ENCODE data around the gene KRTAP4-12. TPM values are rescaled to one million over a fixed set of nuclear protein-coding genes. Genes with fewer than 3 reads are reported as not detected.
A peak's percentile ranks its signal among the peaks of the same experiment; 100 is the strongest.
"Not testable (repeated sequence)": the region's sequence is repeated elsewhere in the genome, so short reads cannot be mapped to it uniquely, and the experiment has no call there.

Gene KRTAP4-12
- total RNA-seq, 2 donors from 2014 or later: not detected

DNA sequence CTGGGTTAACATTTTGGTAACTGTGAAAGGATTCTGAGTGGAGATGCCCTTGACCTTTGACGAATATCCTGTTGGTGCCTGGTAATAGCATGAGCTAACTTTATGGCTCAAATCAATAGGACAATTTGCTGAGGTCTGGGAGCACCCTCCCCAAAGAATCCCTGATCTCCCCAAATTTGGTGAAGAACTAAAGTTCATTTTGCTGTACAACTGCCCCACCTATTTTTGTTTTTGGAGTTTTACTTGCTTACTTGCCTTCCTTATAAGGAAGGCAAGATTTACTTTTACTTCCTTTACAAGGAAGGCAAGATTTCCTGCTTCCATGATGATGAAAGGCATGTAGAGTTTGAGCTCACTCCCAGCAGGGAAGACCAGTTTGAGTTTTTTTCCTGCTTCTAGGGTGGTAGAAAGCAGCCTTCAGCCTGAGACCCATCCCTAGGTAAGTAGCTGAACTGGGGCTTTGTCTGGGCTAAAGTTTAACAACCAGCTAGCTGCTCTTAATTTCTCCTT lies 16.0 kb downstream of the KRTAP4-12 start:
- no peak for DNase-seq (ENCODE audit: low spot score in 2 of 2)
- Mint-ChIP-seq H3K27ac (no peak overlapping the region), H3K9me3 (peaks cover 4 to 12% of the 10 kb centered on the region in 2 donors), H3K36me3 (peaks cover 0 to 9% of the 10 kb centered on the region in 2 donors)
- ATAC-seq: no peak

GRCh38 chr17:41105347-41105746 lies 18.6 kb downstream of the KRTAP4-12 start, which contains the start of gene KRTAP4-9:
KRTAP4-9 (plus strand) TSS chr17:41105389; CDS start chr17:41105389, 0 bp downstream.
- ATAC-seq; DNase-seq (ENCODE audit: low spot score in 2 of 2); H3K9me3 Mint-ChIP-seq; H3K36me3 Mint-ChIP-seq: not testable (repeated sequence)
- H3K27ac Mint-ChIP-seq: peak within 1 kb of the TSS in 1 of 2 donors; percentile 82

- ATAC-seq: peak; percentile 51 to 89
- not testable (repeated sequence) for DNase-seq (ENCODE audit: low spot score in 2 of 2); H3K27ac Mint-ChIP-seq; H3K9me3 Mint-ChIP-seq; H3K36me3 Mint-ChIP-seq
Measured at GRCh38 chr17:41104386-41105038, 19.5 kb downstream of the KRTAP4-12 start.

- Mint-ChIP-seq H3K27ac (no peak overlapping the region), H3K9me3 (peaks cover 0 to 5% of the 10 kb centered on the region in 2 donors), H3K36me3 (no peaks in the 10 kb centered on the region)
- DNase-seq (ENCODE audit: low spot score in 2 of 2) (no peak), ATAC-seq (no peak)
Measured at GRCh38 chr17:41103896-41104295, 20.1 kb downstream of the KRTAP4-12 start.

- no peaks in the 10 kb centered on the region for H3K9me3 Mint-ChIP-seq
- no peak for DNase-seq (ENCODE audit: low spot score in 2 of 2)
- no peaks in the 10 kb centered on the region for H3K36me3 Mint-ChIP-seq
- ATAC-seq: no peak
- H3K27ac Mint-ChIP-seq: no peak within 1 kb of the TSS
Measured at GRCh38 chr17:41101586-41102259, 22.3 kb downstream of the KRTAP4-12 start, which contains the start of gene KRTAP4-16. KRTAP4-16 (minus strand) TSS chr17:41102209; CDS start chr17:41102209, 0 bp downstream.

DNA sequence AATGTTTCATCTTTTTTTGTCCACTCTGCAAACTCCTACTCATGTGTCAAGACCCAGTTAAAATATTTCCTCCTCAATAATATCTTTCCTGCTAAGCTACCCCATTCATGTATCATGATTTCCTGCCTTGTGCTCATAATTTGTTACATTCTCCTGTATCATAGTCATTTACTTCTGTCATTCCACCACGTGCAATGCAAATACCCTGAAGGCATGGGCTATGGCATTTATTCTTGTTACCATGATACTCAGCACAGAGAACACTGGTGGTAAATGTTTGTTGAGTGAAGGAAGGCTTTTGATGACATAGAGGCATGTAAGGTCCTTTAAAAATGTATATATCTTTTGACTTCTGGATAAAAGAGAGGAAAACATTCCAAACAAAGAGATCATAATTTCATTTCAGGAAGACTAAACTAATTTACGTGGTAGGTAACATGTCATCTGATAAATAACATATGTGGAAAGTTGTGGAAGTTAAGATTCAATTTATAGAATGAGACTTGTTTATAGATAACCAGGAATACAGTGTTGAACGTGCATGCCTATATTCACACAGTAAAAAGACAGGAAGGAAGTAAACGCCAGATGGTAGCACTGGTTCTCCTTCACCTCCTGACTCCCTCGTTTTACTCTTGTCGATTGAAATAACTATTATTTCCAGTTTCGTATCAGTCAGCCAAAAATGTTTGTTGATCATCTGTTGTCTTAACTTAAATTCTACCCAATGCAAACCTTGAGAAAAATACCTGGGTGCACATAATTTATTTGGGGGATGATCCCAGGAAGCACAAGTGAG lies 24.1 kb downstream of the KRTAP4-12 start:
- H3K27ac Mint-ChIP-seq; DNase-seq (ENCODE audit: low spot score in 2 of 2); H3K9me3 Mint-ChIP-seq; H3K36me3 Mint-ChIP-seq; ATAC-seq: not testable (repeated sequence)

DNA sequence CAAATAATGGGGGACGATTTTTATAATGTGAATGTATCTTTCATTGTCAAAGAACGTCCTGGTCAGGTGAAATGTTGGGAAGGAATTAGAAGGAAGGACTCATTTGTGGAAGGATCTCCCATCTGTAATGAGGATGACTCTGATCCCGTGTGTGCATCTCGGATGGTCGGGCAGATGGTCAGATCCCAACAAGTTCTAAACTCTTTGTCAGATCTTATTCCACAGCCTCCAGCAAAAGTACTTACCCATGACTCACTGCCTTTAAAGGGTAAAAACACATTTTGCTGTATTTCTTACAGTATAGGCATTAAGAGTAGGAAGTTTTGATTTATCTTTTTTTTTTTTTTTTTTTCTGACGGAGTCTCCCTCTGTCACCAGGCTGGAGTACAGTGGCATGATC lies 25.5 kb downstream of the KRTAP4-12 start:
- H3K27ac Mint-ChIP-seq: no peak overlapping the region
- no peak for DNase-seq (ENCODE audit: low spot score in 2 of 2)
- no peaks in the 10 kb centered on the region for H3K36me3 Mint-ChIP-seq
- no peak for ATAC-seq
- no peaks in the 10 kb centered on the region for H3K9me3 Mint-ChIP-seq

DNA sequence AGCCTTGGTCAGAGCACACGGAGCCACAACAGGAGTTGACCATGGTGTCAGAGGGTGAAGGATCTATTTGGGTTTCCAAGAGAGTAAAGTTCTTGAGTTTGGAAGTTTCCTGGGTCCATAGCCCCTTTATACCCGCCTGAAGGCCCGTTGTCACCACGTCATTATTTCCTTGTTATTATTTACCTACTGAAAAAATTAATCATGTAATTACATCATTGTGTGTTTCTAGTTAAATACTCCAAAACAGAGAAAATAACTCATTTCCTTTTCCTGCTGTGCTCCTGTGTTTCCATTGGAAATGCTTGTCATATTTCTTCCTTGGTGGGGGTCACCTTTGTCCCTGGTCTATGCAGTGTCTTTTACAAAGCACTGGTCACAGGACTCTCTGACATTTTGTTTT lies 25.9 kb downstream of the KRTAP4-12 start, which contains the start of gene KRTAP4-8:
TSS of gene KRTAP4-8 (minus strand) at position 101 of the 400 bp plus-strand sequence. CDS start at position 43, 58 bp downstream.
- Mint-ChIP-seq H3K9me3 (no peaks in the 10 kb centered on the region), H3K27ac (peak within 1 kb of the TSS in 1 of 2 donors; percentile 85), H3K36me3 (no peaks in the 10 kb centered on the region)
- ATAC-seq (no peak), DNase-seq (ENCODE audit: low spot score in 2 of 2) (no peak)

DNA sequence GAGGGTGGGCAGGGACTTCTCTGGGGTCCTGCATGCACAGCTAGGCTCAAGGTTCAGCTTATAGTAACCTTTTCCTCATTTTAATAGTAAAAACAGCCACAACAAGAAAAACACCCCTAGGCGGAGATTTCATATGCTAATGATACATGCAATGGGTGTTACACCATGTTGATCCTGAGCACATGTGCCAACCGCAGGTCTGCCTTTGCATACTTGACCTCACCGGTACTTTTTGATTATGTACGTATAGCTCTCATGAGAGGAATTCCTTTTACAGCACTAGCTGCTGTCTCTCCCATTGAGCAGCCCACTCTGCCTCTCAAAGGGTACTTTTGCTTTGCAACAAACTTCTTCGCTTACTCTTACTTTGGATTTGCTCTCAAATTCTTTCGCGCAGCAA lies 27.9 kb downstream of the KRTAP4-12 start:
- ATAC-seq (no peak), DNase-seq (ENCODE audit: low spot score in 2 of 2) (no peak)
- no peak overlapping the region for H3K27ac Mint-ChIP-seq
- H3K36me3 Mint-ChIP-seq: no peaks in the 10 kb centered on the region
- H3K9me3 Mint-ChIP-seq: no peaks in the 10 kb centered on the region

DNA sequence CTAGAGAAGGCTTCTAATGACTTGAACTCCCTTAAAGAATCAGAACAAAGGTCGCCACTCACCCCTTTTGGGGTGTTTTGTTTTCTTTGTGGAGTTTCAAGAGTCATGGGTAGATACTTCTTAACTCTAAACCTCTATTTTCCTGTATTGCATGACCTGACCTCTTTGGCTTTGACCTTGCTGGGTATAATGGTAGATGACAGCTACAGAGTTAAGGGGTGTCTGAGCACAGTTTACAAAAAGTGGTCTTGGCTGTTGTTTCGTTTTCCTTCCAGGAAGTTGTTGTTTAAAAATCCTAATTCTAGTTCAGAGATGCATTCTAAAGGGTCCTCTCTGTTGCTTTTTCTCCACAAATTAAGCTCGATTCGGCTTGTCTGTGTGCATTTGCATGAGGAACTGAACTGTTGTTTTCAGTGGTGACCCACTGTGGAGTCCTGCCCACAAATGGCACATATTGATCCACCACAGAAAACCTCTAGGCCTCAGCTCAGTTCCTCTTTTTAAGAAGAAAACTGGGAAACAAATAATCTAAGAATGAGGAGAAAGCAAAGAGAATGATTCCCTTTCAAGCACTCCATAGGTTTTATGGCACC lies 35.1 kb downstream of the KRTAP4-12 start:
- not testable (repeated sequence) for H3K9me3 Mint-ChIP-seq; H3K27ac Mint-ChIP-seq; H3K36me3 Mint-ChIP-seq; DNase-seq (ENCODE audit: low spot score in 2 of 2); ATAC-seq

- not testable (repeated sequence) for H3K9me3 Mint-ChIP-seq; H3K36me3 Mint-ChIP-seq; ATAC-seq; DNase-seq (ENCODE audit: low spot score in 2 of 2)
- H3K27ac Mint-ChIP-seq: peak within 1 kb of the TSS in 1 of 2 donors; percentile 30
Measured at GRCh38 chr17:41084100-41084856, 39.7 kb downstream of the KRTAP4-12 start, which contains the start of gene KRTAP4-7. KRTAP4-7 (plus strand) TSS chr17:41084150; CDS start chr17:41084207, 57 bp downstream.

DNA sequence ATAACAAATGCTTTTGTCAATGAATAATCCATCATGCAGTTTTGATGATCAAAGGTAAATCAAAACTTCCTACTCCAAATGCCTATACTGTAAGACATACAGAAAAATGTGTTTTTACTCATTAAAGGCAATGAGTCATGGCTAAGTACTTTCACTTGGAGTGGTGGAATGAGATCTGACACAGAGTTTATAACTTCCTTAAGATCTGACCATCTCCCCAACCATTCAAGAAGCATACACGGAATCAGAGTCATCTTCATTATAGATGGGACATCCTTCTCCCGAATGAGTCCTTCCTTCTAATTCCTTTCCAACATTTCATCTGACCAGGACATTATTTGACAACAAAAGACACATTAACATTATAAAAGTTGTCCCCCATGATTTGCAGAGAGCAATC lies 40.6 kb downstream of the KRTAP4-12 start:
- H3K9me3 Mint-ChIP-seq; H3K27ac Mint-ChIP-seq; H3K36me3 Mint-ChIP-seq; DNase-seq (ENCODE audit: low spot score in 2 of 2): not testable (repeated sequence)
- ATAC-seq: peak; percentile 66 to 84

- no peak for DNase-seq (ENCODE audit: low spot score in 2 of 2)
- Mint-ChIP-seq H3K27ac (no peak overlapping the region), H3K9me3 (no peaks in the 10 kb centered on the region), H3K36me3 (no peaks in the 10 kb centered on the region)
- ATAC-seq: no peak
Measured at GRCh38 chr17:41082626-41083025, 41.4 kb downstream of the KRTAP4-12 start.

DNA sequence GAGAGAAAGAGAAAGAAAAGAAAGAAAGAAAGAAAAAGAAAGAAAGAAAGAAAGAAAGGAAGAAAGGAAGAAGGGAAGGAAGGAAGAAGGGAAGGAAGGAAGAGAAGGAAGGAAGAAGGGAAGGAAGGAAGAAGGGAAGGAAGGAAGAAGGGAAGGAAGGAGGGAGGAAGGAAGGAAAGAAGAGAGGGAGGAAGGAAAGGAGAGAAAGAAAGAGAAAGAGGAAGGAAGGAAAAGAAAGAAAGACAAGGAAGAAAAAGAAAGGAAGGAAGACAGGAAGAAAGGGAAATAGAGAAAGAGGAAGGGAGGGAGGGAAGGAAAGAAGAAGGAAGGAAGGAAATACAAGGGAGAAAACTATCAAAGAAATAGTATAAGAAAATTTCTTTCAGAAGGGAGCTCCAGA lies 47.2 kb downstream of the KRTAP4-12 start:
- Mint-ChIP-seq H3K27ac (no peak overlapping the region), H3K36me3 (no peaks in the 10 kb centered on the region), H3K9me3 (no peaks in the 10 kb centered on the region)
- DNase-seq (ENCODE audit: low spot score in 2 of 2) (no peak), ATAC-seq (no peak)

GRCh38 chr17:41073676-41074075 lies 50.3 kb downstream of the KRTAP4-12 start:
- Mint-ChIP-seq H3K27ac (no peak overlapping the region), H3K36me3 (no peaks in the 10 kb centered on the region), H3K9me3 (no peaks in the 10 kb centered on the region)
- ATAC-seq (no peak), DNase-seq (ENCODE audit: low spot score in 2 of 2) (no peak)

Measured in activated naive CD4-positive, alpha-beta T cell treated with anti-CD3 and anti-CD28 coated beads, Interleukin-2, amount 50 U/mL, for 72 hours (primary cell).